Measurements from ENCODE around the gene SLC2A1.

The SLC2A1 gene

DNA sequence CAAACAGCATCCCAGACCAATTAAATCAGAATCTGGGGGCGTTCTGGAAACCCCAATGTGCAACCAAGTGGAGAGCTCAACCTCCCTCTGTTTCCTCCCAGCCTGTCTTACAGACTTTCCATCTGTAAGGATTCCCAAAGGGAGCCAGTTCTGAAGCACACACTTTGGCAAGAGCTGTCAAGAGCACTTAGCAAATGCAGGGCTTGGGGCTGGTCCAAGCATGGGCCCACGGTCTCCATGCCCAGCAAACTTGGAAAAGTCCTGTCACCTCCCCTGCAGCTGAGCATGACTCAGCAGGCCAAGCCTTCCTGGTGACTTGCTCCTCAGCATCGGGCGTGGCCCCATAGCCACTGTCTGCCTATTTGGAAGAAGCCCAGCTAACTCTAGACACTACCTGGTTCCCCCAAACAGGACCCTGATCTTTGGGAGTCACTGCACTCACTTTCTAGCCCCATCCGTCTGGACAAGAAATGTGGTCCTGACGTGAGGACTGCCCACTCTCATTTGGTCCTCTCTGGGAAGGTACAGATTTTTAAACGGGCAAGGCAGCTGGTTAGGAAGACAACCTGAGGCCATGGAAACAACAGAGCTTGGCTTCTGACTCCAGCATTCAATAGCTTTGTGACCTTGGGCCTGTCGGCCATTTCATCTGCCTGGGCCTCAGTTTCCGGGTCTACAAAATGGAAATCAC is 16.9 kb downstream of the SLC2A1 start:
- Histone ChIP-seq H3K27ac (replicated peaks) (no peak overlapping the region), H3K4me3 (replicated peaks; ENCODE audit: insufficient read depth, low read length) (no peak overlapping the region), H3K27me3 (ENCODE audit: insufficient read depth, poor library complexity, severe bottlenecking) (no peaks in the 10 kb centered on the region)
- TF ChIP-seq, protein P1, sequence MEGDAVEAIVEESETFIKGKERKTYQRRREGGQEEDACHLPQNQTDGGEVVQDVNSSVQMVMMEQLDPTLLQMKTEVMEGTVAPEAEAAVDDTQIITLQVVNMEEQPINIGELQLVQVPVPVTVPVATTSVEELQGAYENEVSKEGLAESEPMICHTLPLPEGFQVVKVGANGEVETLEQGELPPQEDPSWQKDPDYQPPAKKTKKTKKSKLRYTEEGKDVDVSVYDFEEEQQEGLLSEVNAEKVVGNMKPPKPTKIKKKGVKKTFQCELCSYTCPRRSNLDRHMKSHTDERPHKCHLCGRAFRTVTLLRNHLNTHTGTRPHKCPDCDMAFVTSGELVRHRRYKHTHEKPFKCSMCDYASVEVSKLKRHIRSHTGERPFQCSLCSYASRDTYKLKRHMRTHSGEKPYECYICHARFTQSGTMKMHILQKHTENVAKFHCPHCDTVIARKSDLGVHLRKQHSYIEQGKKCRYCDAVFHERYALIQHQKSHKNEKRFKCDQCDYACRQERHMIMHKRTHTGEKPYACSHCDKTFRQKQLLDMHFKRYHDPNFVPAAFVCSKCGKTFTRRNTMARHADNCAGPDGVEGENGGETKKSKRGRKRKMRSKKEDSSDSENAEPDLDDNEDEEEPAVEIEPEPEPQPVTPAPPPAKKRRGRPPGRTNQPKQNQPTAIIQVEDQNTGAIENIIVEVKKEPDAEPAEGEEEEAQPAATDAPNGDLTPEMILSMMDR (IDR thresholded peaks at IDR 0.05; ENCODE audit: insufficient read depth, low read length): no peak
- TF ChIP-seq POLR2AphosphoS5 (IDR thresholded peaks at IDR 0.05; ENCODE audit: low read depth) (0 out of 2 replicates have a peak, but pooled peaks have one; percentile 22), GABPA (IDR thresholded peaks at IDR 0.05; ENCODE audit: low read depth) (no peak)
- DNase-seq (ENCODE audit: low read depth in 1 of 2, low spot score in 1 of 2): no peak

DNA sequence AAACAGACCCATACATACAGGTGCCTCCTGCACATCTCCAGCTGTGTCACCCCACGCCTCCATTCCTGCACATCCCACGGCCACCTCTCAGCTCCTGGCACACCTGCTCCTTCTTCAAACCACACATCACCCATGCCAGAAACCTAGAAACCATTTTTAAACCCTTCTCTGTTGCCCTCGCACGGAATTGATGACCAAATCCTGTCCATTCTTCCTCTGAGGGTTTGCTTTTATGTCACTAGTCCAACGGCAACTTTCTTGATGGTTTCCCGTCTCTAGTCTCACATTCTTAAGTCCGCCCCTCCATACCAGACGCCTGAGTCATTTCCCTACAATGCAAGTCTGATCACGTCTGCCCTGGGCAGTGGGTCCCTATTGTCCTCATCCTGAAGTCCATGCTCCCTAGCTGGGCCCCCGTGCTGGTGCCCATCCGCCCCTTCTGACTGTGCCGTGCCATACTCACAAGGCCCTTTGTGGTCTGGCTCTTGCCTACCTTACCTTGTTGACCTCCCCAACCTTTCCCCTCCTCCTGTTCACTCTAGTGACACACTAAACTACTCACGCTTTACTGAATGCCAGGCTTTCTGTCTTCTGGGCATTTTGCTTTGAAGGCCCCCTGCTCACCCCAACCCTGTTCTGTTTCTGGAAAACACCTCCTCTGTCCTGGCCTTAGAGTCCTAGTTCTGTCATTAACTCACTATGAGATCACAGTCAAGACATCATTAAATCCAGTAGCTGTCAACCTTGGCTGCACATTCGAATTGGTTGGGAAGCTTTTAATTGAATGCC is 17.6 kb downstream of the SLC2A1 start:
- DNase-seq (ENCODE audit: low read depth in 1 of 2, low spot score in 1 of 2): no peak
- H3K27ac ChIP-seq (replicated peaks): no peak overlapping the region

DNA sequence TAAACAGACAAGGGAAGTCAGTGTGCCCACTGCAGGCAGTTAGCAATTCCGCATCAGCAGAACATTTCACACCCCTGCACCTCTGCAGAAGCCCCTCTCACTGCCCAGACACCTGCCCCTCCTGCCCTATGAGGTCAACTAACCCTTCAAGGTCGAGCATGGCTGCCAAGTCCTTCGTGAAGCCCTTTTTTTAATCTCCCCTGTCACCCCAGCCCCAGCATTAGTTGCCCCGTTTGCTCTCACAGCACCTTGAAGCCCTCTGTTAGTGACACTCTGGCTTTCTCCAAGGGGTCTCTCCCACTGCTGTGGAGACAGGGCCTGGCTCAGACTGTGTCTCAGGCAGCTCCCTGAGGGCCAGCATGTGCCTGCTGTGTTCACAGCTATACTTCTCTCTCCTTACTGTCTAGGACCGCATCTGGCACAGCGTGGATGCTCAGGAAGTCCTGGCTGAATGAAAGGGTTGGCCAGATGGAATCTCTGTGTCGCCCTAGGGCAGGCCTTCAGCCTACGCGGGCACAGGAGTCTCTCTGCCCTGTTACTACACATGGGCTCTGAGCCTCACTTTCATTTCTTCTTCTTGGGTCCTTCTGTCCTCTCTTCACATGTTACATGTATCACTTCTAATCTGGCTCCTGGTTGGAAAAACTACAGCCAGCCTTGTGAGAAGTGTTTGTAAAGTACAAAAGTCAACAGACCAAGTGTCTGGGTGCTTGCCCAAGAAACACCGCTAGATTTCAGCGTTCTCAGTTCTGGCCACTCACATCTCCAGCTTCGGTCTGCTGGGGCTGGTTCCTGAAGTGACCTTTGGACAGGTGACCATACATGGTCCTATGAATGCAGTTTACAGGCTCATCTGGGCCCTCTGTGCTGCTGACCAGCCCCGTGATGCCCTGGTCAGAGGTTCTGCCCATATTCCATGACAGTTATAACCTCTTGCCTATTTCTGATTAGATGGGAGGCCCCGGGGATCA is 19.7 kb downstream of the SLC2A1 start:
- H3K27ac ChIP-seq (replicated peaks): peak overlapping the region; percentile 47
- DNase-seq (ENCODE audit: low read depth in 1 of 2, low spot score in 1 of 2): no peak
- TF ChIP-seq GABPA (IDR thresholded peaks at IDR 0.05; ENCODE audit: low read depth): no peak
- no peak for TF ChIP-seq SPI1 (IDR thresholded peaks at IDR 0.05; ENCODE audit: borderline replicate concordance, low read depth)
- TF ChIP-seq, protein P2, sequence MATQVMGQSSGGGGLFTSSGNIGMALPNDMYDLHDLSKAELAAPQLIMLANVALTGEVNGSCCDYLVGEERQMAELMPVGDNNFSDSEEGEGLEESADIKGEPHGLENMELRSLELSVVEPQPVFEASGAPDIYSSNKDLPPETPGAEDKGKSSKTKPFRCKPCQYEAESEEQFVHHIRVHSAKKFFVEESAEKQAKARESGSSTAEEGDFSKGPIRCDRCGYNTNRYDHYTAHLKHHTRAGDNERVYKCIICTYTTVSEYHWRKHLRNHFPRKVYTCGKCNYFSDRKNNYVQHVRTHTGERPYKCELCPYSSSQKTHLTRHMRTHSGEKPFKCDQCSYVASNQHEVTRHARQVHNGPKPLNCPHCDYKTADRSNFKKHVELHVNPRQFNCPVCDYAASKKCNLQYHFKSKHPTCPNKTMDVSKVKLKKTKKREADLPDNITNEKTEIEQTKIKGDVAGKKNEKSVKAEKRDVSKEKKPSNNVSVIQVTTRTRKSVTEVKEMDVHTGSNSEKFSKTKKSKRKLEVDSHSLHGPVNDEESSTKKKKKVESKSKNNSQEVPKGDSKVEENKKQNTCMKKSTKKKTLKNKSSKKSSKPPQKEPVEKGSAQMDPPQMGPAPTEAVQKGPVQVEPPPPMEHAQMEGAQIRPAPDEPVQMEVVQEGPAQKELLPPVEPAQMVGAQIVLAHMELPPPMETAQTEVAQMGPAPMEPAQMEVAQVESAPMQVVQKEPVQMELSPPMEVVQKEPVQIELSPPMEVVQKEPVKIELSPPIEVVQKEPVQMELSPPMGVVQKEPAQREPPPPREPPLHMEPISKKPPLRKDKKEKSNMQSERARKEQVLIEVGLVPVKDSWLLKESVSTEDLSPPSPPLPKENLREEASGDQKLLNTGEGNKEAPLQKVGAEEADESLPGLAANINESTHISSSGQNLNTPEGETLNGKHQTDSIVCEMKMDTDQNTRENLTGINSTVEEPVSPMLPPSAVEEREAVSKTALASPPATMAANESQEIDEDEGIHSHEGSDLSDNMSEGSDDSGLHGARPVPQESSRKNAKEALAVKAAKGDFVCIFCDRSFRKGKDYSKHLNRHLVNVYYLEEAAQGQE (IDR thresholded peaks at IDR 0.05; ENCODE audit: insufficient replicate concordance, low read depth): no peak
- TF ChIP-seq, protein P1 (IDR thresholded peaks at IDR 0.05; ENCODE audit: insufficient read depth, low read length): no peak
- H3K27me3 ChIP-seq (ENCODE audit: insufficient read depth, poor library complexity, severe bottlenecking): no peaks in the 10 kb centered on the region
- no peak overlapping the region for H3K4me3 ChIP-seq (replicated peaks; ENCODE audit: insufficient read depth, low read length)

More for the DNA sequence above, 17.6 kb downstream of the SLC2A1 start:
- no peak for TF ChIP-seq POLR2AphosphoS5 (IDR thresholded peaks at IDR 0.05; ENCODE audit: low read depth)
- H3K4me3 ChIP-seq (replicated peaks; ENCODE audit: insufficient read depth, low read length): no peak overlapping the region
- H3K27me3 ChIP-seq (ENCODE audit: insufficient read depth, poor library complexity, severe bottlenecking): no peaks in the 10 kb centered on the region

DNA sequence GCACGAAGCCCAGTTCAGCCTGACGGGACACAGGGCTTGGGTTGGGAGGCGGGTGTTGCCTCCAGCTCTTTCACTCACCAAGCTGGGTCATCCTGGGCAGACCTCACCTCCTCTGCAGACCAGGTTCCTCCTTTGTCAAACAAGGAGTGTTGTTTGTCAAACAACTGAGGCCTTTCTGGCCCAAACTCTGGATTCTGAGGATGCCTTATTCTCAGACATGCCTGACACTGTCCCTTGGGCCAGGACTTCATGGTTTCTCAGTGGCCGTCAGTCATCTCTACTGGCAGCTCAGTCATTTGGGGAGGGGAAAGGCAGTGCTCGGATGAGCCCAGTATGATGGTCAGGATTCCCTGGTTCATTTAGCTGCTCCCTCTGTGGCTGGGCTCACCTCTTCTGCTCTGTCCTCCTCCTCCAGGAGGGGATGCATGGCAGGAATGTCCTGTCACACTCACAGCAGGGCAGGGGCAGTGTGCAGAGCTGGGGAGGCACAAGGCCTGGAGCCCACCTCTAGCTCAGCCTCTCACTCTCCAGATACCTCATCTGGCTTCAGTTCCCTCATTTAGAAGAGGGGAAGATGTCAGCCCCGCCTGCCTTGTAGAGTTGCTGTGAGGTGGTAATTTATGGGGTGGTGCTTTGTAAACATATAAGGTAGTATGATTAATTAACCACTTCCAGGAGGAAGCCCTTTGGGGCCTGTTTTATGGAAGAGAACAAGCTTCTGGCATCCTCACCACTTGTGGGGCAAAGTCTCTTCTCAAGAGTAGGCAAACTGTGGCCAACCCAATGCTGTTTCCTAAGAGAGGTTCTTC is 20.6 kb downstream of the SLC2A1 start:
- Histone ChIP-seq H3K27ac (replicated peaks) (peak overlapping the region; percentile 47), H3K4me3 (replicated peaks; ENCODE audit: insufficient read depth, low read length) (no peak overlapping the region), H3K27me3 (ENCODE audit: insufficient read depth, poor library complexity, severe bottlenecking) (no peaks in the 10 kb centered on the region)
- TF ChIP-seq, protein P2 (IDR thresholded peaks at IDR 0.05; ENCODE audit: insufficient replicate concordance, low read depth): no peak
- TF ChIP-seq, protein P1 (IDR thresholded peaks at IDR 0.05; ENCODE audit: insufficient read depth, low read length): no peak
- TF ChIP-seq POLR2AphosphoS5 (IDR thresholded peaks at IDR 0.05; ENCODE audit: low read depth) (no peak), GABPA (IDR thresholded peaks at IDR 0.05; ENCODE audit: low read depth) (no peak), SPI1 (IDR thresholded peaks at IDR 0.05; ENCODE audit: borderline replicate concordance, low read depth) (no peak)
- DNase-seq (ENCODE audit: low read depth in 1 of 2, low spot score in 1 of 2): peak in 1 of 2 experiments; percentile 60

All from HL-60 (cell line).